Stimulated activated CD8-positive, alpha-beta memory T cell treated with anti-CD3 and anti-CD28 coated beads, Interleukin-4, amount 100 ng/mL, for 48 hours (primary cell): ENCODE data around the gene GEMIN5.

Source experiments
- DNase-seq: peaks from one replicate; pipeline ENCODE4 v3.0.0-alpha.2; 2020

The GEMIN5 gene

DNA sequence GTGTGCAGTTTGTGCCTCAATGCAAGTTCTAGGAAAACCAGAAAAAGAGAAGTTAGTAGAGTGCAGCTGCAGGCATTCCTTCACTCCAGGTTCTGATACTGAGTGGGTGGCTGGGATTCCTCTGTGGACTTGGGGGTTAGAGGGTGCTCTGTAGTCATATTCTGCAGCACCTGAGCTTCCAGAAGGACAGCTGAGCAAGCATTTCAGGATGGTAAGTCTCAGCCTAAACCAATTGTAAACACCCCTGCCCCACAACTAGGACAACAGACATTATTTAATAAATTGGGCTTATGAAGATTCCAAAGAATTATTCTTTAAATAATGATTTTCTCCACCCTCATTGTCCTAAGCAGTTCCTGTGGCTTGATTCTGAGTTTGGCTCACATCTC lies 96.7 kb downstream of the GEMIN5 start:
- no peak for DNase-seq

DNA sequence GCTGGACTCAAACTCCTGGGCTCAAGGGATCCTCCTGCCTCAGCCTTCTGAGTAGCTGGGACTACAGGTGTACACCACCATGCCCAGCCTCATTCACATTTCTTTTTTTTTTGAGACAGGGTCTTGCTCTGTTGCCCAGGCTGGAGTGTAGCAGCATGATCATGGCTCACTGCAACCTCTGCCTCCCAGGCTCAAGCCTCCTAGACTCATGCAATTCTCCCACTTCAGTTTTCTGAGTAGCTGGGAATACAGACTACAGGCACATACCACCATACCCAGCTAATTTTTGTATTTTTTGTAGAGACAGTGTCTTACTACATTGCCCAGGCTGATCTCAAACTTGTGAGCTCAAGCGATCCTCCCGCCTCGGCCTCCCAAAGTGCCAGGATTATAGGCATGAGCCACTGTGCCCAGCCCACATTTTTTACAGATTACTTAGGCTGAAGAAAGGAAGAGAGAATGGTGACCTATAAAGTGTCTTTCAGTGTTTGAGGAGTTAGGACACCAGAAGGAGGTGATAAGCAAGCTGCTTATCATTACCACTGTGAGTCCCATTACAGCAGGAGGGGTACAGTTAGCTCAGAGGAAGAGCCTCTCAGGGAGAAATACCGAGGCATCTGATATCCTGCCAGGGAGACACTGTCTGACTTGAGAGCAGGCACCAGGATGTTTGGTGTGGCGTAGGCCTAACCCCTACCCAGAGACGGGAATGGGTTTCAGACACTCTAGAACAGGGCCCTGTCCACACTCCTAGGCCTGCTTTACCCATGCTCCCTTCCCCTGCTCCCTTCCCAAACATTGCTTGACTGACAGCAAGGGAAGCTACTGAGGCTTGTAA lies 97.4 kb downstream of the GEMIN5 start:
- DNase-seq, result no peak
